H9 (cell line): Measurements from ENCODE around the gene WT1. TPM values are rescaled to one million over a fixed set of nuclear protein-coding genes. Genes with fewer than 3 reads are reported as not detected.

Source experiments
- DNase-seq: peaks from one replicate; pipeline ENCODE4 v3.0.0-alpha.2; 2017
- H2AFZ ChIP-seq: one replicate; pipeline ENCODE4 v1.6.1; 2013; ENCODE audit warnings: mild to moderate bottlenecking, low read length, control low read depth, moderate library complexity
- H2AK5ac ChIP-seq: 2 replicates; pipeline ENCODE4 v1.6.1; 2013; ENCODE audit warnings: low read length, control low read depth, mixed read lengths; ENCODE audit not compliant: insufficient read length
- H2BK120ac ChIP-seq: one replicate; pipeline ENCODE4 v1.6.1; 2013; ENCODE audit warnings: low read depth, mild to moderate bottlenecking, low read length, control low read depth, inconsistent platforms; ENCODE audit not compliant: poor library complexity, severe bottlenecking
- H2BK12ac ChIP-seq: 2 replicates; pipeline ENCODE4 v1.6.1; 2013; ENCODE audit warnings: low read length, control low read depth, mixed read lengths, low read depth; ENCODE audit not compliant: insufficient read length
- H2BK15ac ChIP-seq: 2 replicates; pipeline ENCODE4 v1.6.1; 2013; ENCODE audit warnings: low read depth, low read length, control low read depth
- H2BK20ac ChIP-seq: one replicate; pipeline ENCODE4 v1.6.1; 2013; ENCODE audit warnings: low read depth, mild to moderate bottlenecking, low read length, control low read depth, inconsistent platforms; ENCODE audit not compliant: poor library complexity, severe bottlenecking
- H2BK5ac ChIP-seq: 2 replicates; pipeline ENCODE4 v1.6.1; 2013; ENCODE audit warnings: low read length, control low read depth, mixed read lengths; ENCODE audit not compliant: insufficient read length
- H3K14ac ChIP-seq: 2 replicates; pipeline ENCODE4 v1.6.1; 2013; ENCODE audit warnings: low read length, control low read depth; ENCODE audit not compliant: insufficient read depth
- H3K18ac ChIP-seq: 2 replicates; pipeline ENCODE4 v1.6.1; 2013; ENCODE audit warnings: low read depth, mild to moderate bottlenecking, mixed read lengths, low read length, control low read depth; ENCODE audit not compliant: insufficient read length
- H3K23ac ChIP-seq: 2 replicates; pipeline ENCODE4 v1.6.1; 2013; ENCODE audit warnings: low read length, control low read depth, mixed read lengths, low read depth; ENCODE audit not compliant: insufficient read length
- H3K23me2 ChIP-seq: 2 replicates; pipeline ENCODE4 v1.6.1; 2013; ENCODE audit warnings: low read depth, mild to moderate bottlenecking, mixed read lengths, low read length, control low read depth; ENCODE audit not compliant: insufficient read length, poor library complexity, severe bottlenecking
- H3K27ac ChIP-seq: 2 replicates; pipeline ENCODE4 v1.5.1; 2013; ENCODE audit warnings: low read length, control low read depth, mixed read lengths, low read depth; ENCODE audit not compliant: insufficient read length
- H3K27me3 ChIP-seq: 2 replicates; pipeline ENCODE4 v1.6.1; 2013; ENCODE audit warnings: low read length, control low read depth, inconsistent platforms; ENCODE audit not compliant: insufficient read depth
- H3K4ac ChIP-seq: 2 replicates; pipeline ENCODE4 v1.6.1; 2013; ENCODE audit warnings: low read depth, mild to moderate bottlenecking, control low read depth, inconsistent platforms, low read length, moderate library complexity
- H3K4me1 ChIP-seq: 2 replicates; pipeline ENCODE4 v1.6.1; 2013; ENCODE audit warnings: low read length, control low read depth, inconsistent platforms; ENCODE audit not compliant: insufficient read depth
- H3K4me2 ChIP-seq: 2 replicates; pipeline ENCODE4 v1.6.1; 2013; ENCODE audit warnings: low read length, control low read depth, mixed read lengths; ENCODE audit not compliant: insufficient read length, insufficient read depth
- H3K56ac ChIP-seq: 2 replicates; pipeline ENCODE4 v1.6.1; 2013; ENCODE audit warnings: low read depth, mild to moderate bottlenecking, mixed read lengths, low read length, control low read depth; ENCODE audit not compliant: insufficient read length
- H3K79me1 ChIP-seq: 2 replicates; pipeline ENCODE4 v1.6.1; 2013; ENCODE audit warnings: low read depth, mild to moderate bottlenecking, moderate library complexity, low read length, control low read depth, inconsistent platforms; ENCODE audit not compliant: insufficient read depth, poor library complexity, severe bottlenecking
- H3K79me2 ChIP-seq: 2 replicates; pipeline ENCODE4 v1.6.1; 2013; ENCODE audit warnings: low read length, control low read depth, inconsistent platforms; ENCODE audit not compliant: insufficient read depth
- H3K9ac ChIP-seq: 2 replicates; pipeline ENCODE4 v1.6.1; 2013; ENCODE audit warnings: low read length, control low read depth, mixed read lengths; ENCODE audit not compliant: insufficient read length; ENCODE audit errors: extremely low read depth
- H3K9me3 ChIP-seq: one replicate; pipeline ENCODE4 v1.6.1; 2013; ENCODE audit warnings: low read depth, low read length, inconsistent platforms; ENCODE audit not compliant: control insufficient read depth
- H3T11ph ChIP-seq: one replicate; pipeline ENCODE4 v1.6.1; 2013; ENCODE audit warnings: mild to moderate bottlenecking, low read length, control low read depth, inconsistent platforms
- H4K20me1 ChIP-seq: one replicate; pipeline ENCODE4 v1.6.1; 2013; ENCODE audit not compliant: control insufficient read depth, insufficient read length, insufficient read depth
- H4K5ac ChIP-seq: 2 replicates; pipeline ENCODE4 v1.6.1; 2013; ENCODE audit warnings: low read depth, mild to moderate bottlenecking, mixed read lengths, low read length, control low read depth; ENCODE audit not compliant: insufficient read length
- H4K8ac ChIP-seq: replicated peaks from 2 replicates; pipeline ENCODE4 v1.6.1; 2013; ENCODE audit warnings: low read length, control low read depth, mixed read lengths, low read depth; ENCODE audit not compliant: insufficient read length
- H4K91ac ChIP-seq: 2 replicates; pipeline ENCODE4 v1.6.1; 2013; ENCODE audit warnings: low read depth, mild to moderate bottlenecking, moderate library complexity, mixed read lengths, low read length, control low read depth; ENCODE audit not compliant: insufficient read length
- H3K27ac Mint-ChIP-seq, 3 experiments: 2 replicates in 2 of 3; 3 replicates in 1 of 3; pipeline ENCODE4 v1.8.0; 2020 to 2021; ENCODE audit warnings: mixed read lengths in 3 of 3, mild to moderate bottlenecking in 1 of 3, moderate library complexity in 1 of 3
- H3K27me3 Mint-ChIP-seq: 2 replicates; pipeline ENCODE4 v1.8.0; 2021; ENCODE audit warnings: low read depth, mild to moderate bottlenecking, moderate library complexity, mixed read lengths
- H3K36me3 Mint-ChIP-seq, 3 experiments: 2 replicates in 2 of 3; 3 replicates in 1 of 3; pipeline ENCODE4 v1.8.0; 2020 to 2021; ENCODE audit warnings: low read depth in 3 of 3, mixed read lengths in 3 of 3; ENCODE audit not compliant: insufficient read depth in 1 of 3
- H3K4me1 Mint-ChIP-seq, 2 experiments: 2 replicates each; pipeline ENCODE4 v1.8.0; 2020; ENCODE audit warnings: mixed read lengths in 2 of 2
- H3K4me3 Mint-ChIP-seq, 2 experiments: 2 replicates in 1 of 2; 3 replicates in 1 of 2; pipeline ENCODE4 v1.8.0; 2020 to 2021; ENCODE audit warnings: mild to moderate bottlenecking in 2 of 2, mixed read lengths in 2 of 2, moderate library complexity in 1 of 2
- H3K9me3 Mint-ChIP-seq, 2 experiments: 2 replicates in 1 of 2; 3 replicates in 1 of 2; pipeline ENCODE4 v1.8.0; 2020; ENCODE audit warnings: mild to moderate bottlenecking in 2 of 2, mixed read lengths in 2 of 2, moderate library complexity in 1 of 2
- CTCF ChIP-seq: fragments of 200-600 bp; sonication (generic); conservative IDR thresholded peaks from 3 replicates; pipeline ENCODE4 v1.8.0; 2021; ENCODE audit warnings: antibody characterized with exemption, mild to moderate bottlenecking
- whole genome bisulfite sequencing: extraction: QIAGEN DNeasy Blood & Tissue Kit; methylation state at CpG from one replicate; pipeline ENCODE4 v1.1.7; 2013; ENCODE audit warnings: missing lambda C conversion rate, low lambda C conversion rate, mixed read lengths; ENCODE audit not compliant: insufficient read length; ENCODE audit errors: extremely low coverage; 5-methylcytosine and 5-hydroxymethylcytosine counted together
- total RNA-seq: library from RNA; stranded (reverse); gene quantifications from 2 replicates; pipeline ENCODE4 v1.2.1, GENCODE V29; 2021

The WT1 gene
- total RNA-seq, 1 experiment from 2014 or later = 0.20 TPM

DNA sequence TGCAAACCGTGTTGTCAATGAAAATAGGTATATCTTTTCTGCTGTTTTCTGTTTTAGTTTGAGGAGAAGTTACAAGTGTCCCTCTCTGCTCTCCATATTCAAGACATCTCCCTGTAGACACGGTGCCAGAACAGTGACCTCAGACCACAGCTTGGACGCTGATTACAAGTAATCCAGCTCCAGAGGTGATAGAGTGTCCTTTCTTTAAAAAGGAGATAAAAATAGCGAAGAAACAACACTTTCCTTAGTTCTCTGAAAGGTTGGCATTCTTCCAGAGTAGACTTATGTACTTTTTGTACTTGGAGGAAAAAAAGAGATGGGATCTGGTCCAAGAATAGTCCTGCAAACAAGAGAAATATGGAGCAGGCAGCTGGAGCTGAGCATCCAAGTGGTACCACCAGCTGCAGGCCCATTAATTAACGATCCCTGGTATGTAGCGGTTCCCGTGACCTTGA is 43.0 kb upstream of the WT1 start:
- no peak overlapping the region for H4K91ac ChIP-seq
- H2BK5ac ChIP-seq = no peak overlapping the region
- no peaks in the 10 kb centered on the region for H3K23me2 ChIP-seq
- H3K27ac ChIP-seq = no peak overlapping the region
- no peaks in the 10 kb centered on the region for H4K20me1 ChIP-seq
- WGBS = no CpG with 5 or more reads among the region's 7 CpGs
- DNase-seq = no peak
- no peaks in the 10 kb centered on the region; the same call in 1 of the 2 replicates for H3K4me1 ChIP-seq
- H3K4me1 Mint-ChIP-seq = peaks cover 11 to 17% of the 10 kb centered on the region in 2 experiments
- no peaks in the 10 kb centered on the region for H3K79me2 ChIP-seq
- H3K4me3 Mint-ChIP-seq = no peak overlapping the region
- H3K23ac ChIP-seq = no peak overlapping the region
- no peak overlapping the region for H3K18ac ChIP-seq
- H3K56ac ChIP-seq = no peak overlapping the region
- no peaks in the 10 kb centered on the region for H3K9me3 Mint-ChIP-seq
- no peaks in the 10 kb centered on the region for H3K9me3 ChIP-seq
- no peak for TF ChIP-seq CTCF
- no peak overlapping the region for H2AFZ ChIP-seq
- no peaks in the 10 kb centered on the region for H3K27me3 ChIP-seq
- H3K27ac Mint-ChIP-seq = no peak overlapping the region
- no peak overlapping the region for H3K14ac ChIP-seq
- no peak overlapping the region for H3K4me2 ChIP-seq
- no peaks in the 10 kb centered on the region for H3K79me1 ChIP-seq
- no peak overlapping the region for H2BK20ac ChIP-seq
- H2BK120ac ChIP-seq = no peak overlapping the region
- no peak overlapping the region for H3K9ac ChIP-seq
- no peaks in the 10 kb centered on the region for H3K36me3 Mint-ChIP-seq
- H3K27me3 Mint-ChIP-seq = peaks cover 3% of the 10 kb centered on the region; the same call in 1 of the 2 replicates
- H4K8ac ChIP-seq = no peak overlapping the region
- H4K5ac ChIP-seq = no peak overlapping the region
- H2BK15ac ChIP-seq = no peak overlapping the region
- no peak overlapping the region for H2AK5ac ChIP-seq
- H3T11ph ChIP-seq = no peak overlapping the region
- H2BK12ac ChIP-seq = no peak overlapping the region
- no peak overlapping the region for H3K4ac ChIP-seq
